ENCODE data around the gene SLC44A1. TPM values are rescaled to one million over a fixed set of nuclear protein-coding genes. Genes with fewer than 3 reads are reported as not detected.

The SLC44A1 gene
- total RNA-seq, 4 donors from 2014 or later = 51.1 to 82.2 (median 70.5) TPM

GRCh38 chr9:105363837-105364236, 119.4 kb downstream of the SLC44A1 start:
- TF ChIP-seq POLR2A (IDR thresholded peaks at IDR 0.05) (no peak), CTCF (IDR thresholded peaks at IDR 0.05) (no peak)
- DNase-seq (ENCODE audit: low spot score in 2 of 2) = no peak
- WGBS, 2 donors = 93 to 98% methylated on average over 2 of the region's 2 CpGs
- intact Hi-C loops (cut with DNase I; ENCODE audit: low total_unique reads) = no loop called here
- no peak overlapping the region for H3K4me3 ChIP-seq (ENCODE audit: low read depth, poor library complexity, severe bottlenecking)

GRCh38 chr9:105369911-105370310, 125.5 kb downstream of the SLC44A1 start:
- no peak for DNase-seq (ENCODE audit: low spot score in 2 of 2)
- intact Hi-C loops (cut with DNase I; ENCODE audit: low total_unique reads) = no loop called here
- TF ChIP-seq CTCF (IDR thresholded peaks at IDR 0.05) (no peak), POLR2A (IDR thresholded peaks at IDR 0.05) (no peak)
- 95 to 96% methylated on average over 3 of the region's 3 CpGs for WGBS, 2 donors
- H3K4me3 ChIP-seq (ENCODE audit: low read depth, poor library complexity, severe bottlenecking) = no peak overlapping the region

- intact Hi-C loops (cut with DNase I; ENCODE audit: low total_unique reads) = no loop called here
- no peak for DNase-seq (ENCODE audit: low spot score in 2 of 2)
- H3K4me3 ChIP-seq (ENCODE audit: low read depth, poor library complexity, severe bottlenecking) = no peak overlapping the region
- 100% methylated on average over 1 of the region's 1 CpG for WGBS, 2 donors
- TF ChIP-seq CTCF (IDR thresholded peaks at IDR 0.05) (no peak), POLR2A (IDR thresholded peaks at IDR 0.05) (no peak)
These were observed 129.3 kb downstream of the SLC44A1 start for GRCh38 chr9:105373723-105374122.

- H3K4me3 ChIP-seq (ENCODE audit: low read depth, poor library complexity, severe bottlenecking) = no peak overlapping the region
- 96 to 97% methylated on average over 4 of the region's 4 CpGs for WGBS, 2 donors
- DNase-seq (ENCODE audit: low spot score in 2 of 2) = no peak
- intact Hi-C loops (cut with DNase I; ENCODE audit: low total_unique reads) = no loop called here
- TF ChIP-seq CTCF (IDR thresholded peaks at IDR 0.05) (no peak), POLR2A (IDR thresholded peaks at IDR 0.05) (no peak)
These were observed 130.9 kb downstream of the SLC44A1 start for GRCh38 chr9:105375323-105375722.

GRCh38 chr9:105376893-105377292, 132.4 kb downstream of the SLC44A1 start:
- WGBS, 2 donors = 82 to 89% methylated on average over 1 of the region's 1 CpG
- intact Hi-C loops (cut with DNase I; ENCODE audit: low total_unique reads) = no loop called here
- no peak for DNase-seq (ENCODE audit: low spot score in 2 of 2)
- TF ChIP-seq POLR2A (IDR thresholded peaks at IDR 0.05) (no peak), CTCF (IDR thresholded peaks at IDR 0.05) (no peak)
- H3K4me3 ChIP-seq (ENCODE audit: low read depth, poor library complexity, severe bottlenecking) = no peak overlapping the region

GRCh38 chr9:105385381-105385985, 141.0 kb downstream of the SLC44A1 start:
- intact Hi-C loops (cut with DNase I; ENCODE audit: low total_unique reads) = no loop called here
- DNase-seq (ENCODE audit: low spot score in 2 of 2) = peak in 1 of 2 donors; percentile 29
- H3K4me3 ChIP-seq (ENCODE audit: low read depth, poor library complexity, severe bottlenecking) = no peak overlapping the region
- WGBS, 2 donors = 43 to 56% methylated on average over 9 of the region's 9 CpGs
- TF ChIP-seq POLR2A (IDR thresholded peaks at IDR 0.05) (no peak), CTCF (IDR thresholded peaks at IDR 0.05) (no peak)
